ENCODE data around the gene WASHC4. TPM values are rescaled to one million over a fixed set of nuclear protein-coding genes. Genes with fewer than 3 reads are reported as not detected.

Gene WASHC4, protein sequence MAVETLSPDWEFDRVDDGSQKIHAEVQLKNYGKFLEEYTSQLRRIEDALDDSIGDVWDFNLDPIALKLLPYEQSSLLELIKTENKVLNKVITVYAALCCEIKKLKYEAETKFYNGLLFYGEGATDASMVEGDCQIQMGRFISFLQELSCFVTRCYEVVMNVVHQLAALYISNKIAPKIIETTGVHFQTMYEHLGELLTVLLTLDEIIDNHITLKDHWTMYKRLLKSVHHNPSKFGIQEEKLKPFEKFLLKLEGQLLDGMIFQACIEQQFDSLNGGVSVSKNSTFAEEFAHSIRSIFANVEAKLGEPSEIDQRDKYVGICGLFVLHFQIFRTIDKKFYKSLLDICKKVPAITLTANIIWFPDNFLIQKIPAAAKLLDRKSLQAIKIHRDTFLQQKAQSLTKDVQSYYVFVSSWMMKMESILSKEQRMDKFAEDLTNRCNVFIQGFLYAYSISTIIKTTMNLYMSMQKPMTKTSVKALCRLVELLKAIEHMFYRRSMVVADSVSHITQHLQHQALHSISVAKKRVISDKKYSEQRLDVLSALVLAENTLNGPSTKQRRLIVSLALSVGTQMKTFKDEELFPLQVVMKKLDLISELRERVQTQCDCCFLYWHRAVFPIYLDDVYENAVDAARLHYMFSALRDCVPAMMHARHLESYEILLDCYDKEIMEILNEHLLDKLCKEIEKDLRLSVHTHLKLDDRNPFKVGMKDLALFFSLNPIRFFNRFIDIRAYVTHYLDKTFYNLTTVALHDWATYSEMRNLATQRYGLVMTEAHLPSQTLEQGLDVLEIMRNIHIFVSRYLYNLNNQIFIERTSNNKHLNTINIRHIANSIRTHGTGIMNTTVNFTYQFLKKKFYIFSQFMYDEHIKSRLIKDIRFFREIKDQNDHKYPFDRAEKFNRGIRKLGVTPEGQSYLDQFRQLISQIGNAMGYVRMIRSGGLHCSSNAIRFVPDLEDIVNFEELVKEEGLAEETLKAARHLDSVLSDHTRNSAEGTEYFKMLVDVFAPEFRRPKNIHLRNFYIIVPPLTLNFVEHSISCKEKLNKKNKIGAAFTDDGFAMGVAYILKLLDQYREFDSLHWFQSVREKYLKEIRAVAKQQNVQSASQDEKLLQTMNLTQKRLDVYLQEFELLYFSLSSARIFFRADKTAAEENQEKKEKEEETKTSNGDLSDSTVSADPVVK
- total RNA-seq (2022; extraction: Qiagen RNA extraction), result 16.4 to 28.1 TPM (median 22.6 TPM) in 5 replicates

GRCh38 chr12:105107494-105108371, at the start of gene WASHC4:
WASHC4 (plus strand) TSS chr12:105107731; CDS start chr12:105107801, 70 bp downstream.

GRCh38 chr12:105084251-105085250, 23.0 kb upstream of the WASHC4 start, which contains the start of gene ALDH1L2:
ALDH1L2 (minus strand) TSS chr12:105084458; CDS start chr12:105084436, 22 bp downstream.

Other genes starting within 250 kb of the WASHC4 start
- 19.4 to 25.4 TPM (median 21.4 TPM) in 5 replicates for gene SLC41A2, start 149.4 kb upstream of the WASHC4 start, total RNA-seq (2022; extraction: Qiagen RNA extraction)
- 20.1 to 37.4 TPM (median 35.3 TPM) in 5 replicates for gene NOPCHAP1, start 121.4 kb upstream of the WASHC4 start, total RNA-seq (2022; extraction: Qiagen RNA extraction)
- 2.4 to 4.2 TPM (median 3.8 TPM) in 5 replicates for gene ALDH1L2, start 23.3 kb upstream of the WASHC4 start, total RNA-seq (2022; extraction: Qiagen RNA extraction)
- gene APPL2, start 128.4 kb downstream of the WASHC4 start, total RNA-seq (2022; extraction: Qiagen RNA extraction), result 18.0 to 31.2 TPM (median 24.1 TPM) in 5 replicates
- 114 to 136 TPM (median 129 TPM) in 5 replicates for gene C12orf75, start 223.0 kb downstream of the WASHC4 start, total RNA-seq (2022; extraction: Qiagen RNA extraction)

Data from A549 treated with Hydrocortisone at 1 μM for 4 hours (cell line).